22Rv1 (cell line): ENCODE data around the gene CREB1.

Experiments used
- CTCF ChIP-seq: fragments of 450-650 bp; IDR thresholded peaks from 2 replicates; pipeline ENCODE4 v1.5.1; 2017; ENCODE audit warnings: mild to moderate bottlenecking
- ZFX ChIP-seq: fragments of 450-650 bp; IDR thresholded peaks from 2 replicates; pipeline ENCODE4 v1.6.1; 2017; ENCODE audit warnings: antibody characterized with exemption, borderline replicate concordance

- TF ChIP-seq CTCF (no peak), ZFX (no peak)
Observed at GRCh38 chr2:207565736-207566500, 36.2 kb downstream of the CREB1 start.
